SK-N-MC (cell line): ENCODE results near the gene ACOX3.

Experiments used
- EZH2 ChIP-seq: fragments of 200-600 bp; sonication (generic); IDR thresholded peaks from one replicate; pipeline ENCODE4 v1.6.1; 2017; ENCODE audit warnings: antibody characterized with exemption
- FOXP2 ChIP-seq: optimal IDR thresholded peaks from 2 replicates; pipeline ENCODE3; 2011; ENCODE audit warnings: mild to moderate bottlenecking, moderate library complexity; ENCODE audit not compliant: insufficient read depth; ENCODE audit errors: extremely low read length, control extremely low read depth
- POLR2AphosphoS5 ChIP-seq: IDR thresholded peaks from 2 replicates; pipeline ENCODE4 v1.6.1; 2012; ENCODE audit warnings: mild to moderate bottlenecking, low read depth, low read length, borderline replicate concordance

- no peak for TF ChIP-seq POLR2AphosphoS5
- TF ChIP-seq EZH2, result no peak
- TF ChIP-seq FOXP2, result no peak
These were observed 70.3 kb downstream of the ACOX3 start for GRCh38 chr4:8370106-8370787.
